HEK293 (cell line): ENCODE measurements around the gene SPTBN1.

Experiments used
- CTCF ChIA-PET: fragments of 350-600 bp; formaldehyde crosslinking; extraction: SDS; loops from one replicate; lab custom pipeline; 2021; ENCODE audit warnings: antibody characterized with exemption; lab: Yijun Ruan, JAX
- POLR2A ChIA-PET: fragments of 300-600 bp; formaldehyde crosslinking; extraction: SDS; loops from one replicate; lab custom pipeline; 2020; ENCODE audit warnings: antibody characterized with exemption, inconsistent platforms; lab: Yijun Ruan, JAX
- H3K27ac ChIP-seq: fragments of 200-500 bp; sonication (Bioruptor generic); 2 replicates; pipeline ENCODE4 v1.5.1; 2014; ENCODE audit warnings: low read depth, low read length, control low read depth, inconsistent platforms; ENCODE audit errors: extremely low read depth
- H3K36me3 ChIP-seq, 2 experiments: fragments of 200-500 bp in 1 of 2; sonication (Bioruptor generic) in 1 of 2; 1 replicate in 1 of 2; 2 replicates in 1 of 2; pipeline ENCODE4 v1.5.1; 2014 to 2017; ENCODE audit warnings: inconsistent platforms in 2 of 2, low read length in 2 of 2; ENCODE audit not compliant: control insufficient read depth in 2 of 2, insufficient read depth in 1 of 2
- H3K4me1 ChIP-seq: fragments of 200-500 bp; sonication (Bioruptor generic); 2 replicates; pipeline ENCODE4 v1.5.1; 2014; ENCODE audit warnings: mild to moderate bottlenecking, low read length, inconsistent platforms; ENCODE audit not compliant: control insufficient read depth, insufficient read depth
- H3K4me3 ChIP-seq: 2 replicates; pipeline ENCODE4 v1.5.1; 2011; ENCODE audit warnings: low read depth, mild to moderate bottlenecking, control low read depth, low read length, moderate library complexity
- H3K9me3 ChIP-seq: fragments of 200-500 bp; sonication (Bioruptor generic); 2 replicates; pipeline ENCODE4 v1.5.1; 2014; ENCODE audit warnings: low read depth, low read length, inconsistent platforms; ENCODE audit not compliant: control insufficient read depth, insufficient read depth
- ELK4 ChIP-seq: IDR thresholded peaks from 2 replicates; pipeline ENCODE4 v1.6.1; 2011; ENCODE audit warnings: mild to moderate bottlenecking, low read depth, low read length, borderline replicate concordance
- KLF10 ChIP-seq: fragments of 450-650 bp; IDR thresholded peaks from 2 replicates; pipeline ENCODE4 v1.5.1; 2018; ENCODE audit warnings: missing biosample characterization, mild to moderate bottlenecking, missing genetic modification characterization
- PRDM1 ChIP-seq: fragments of 450-650 bp; formaldehyde crosslinking; IDR thresholded peaks from 2 replicates; pipeline ENCODE4; 2016; ENCODE audit warnings: missing biosample characterization, missing genetic modification characterization
- PRDM10 ChIP-seq: fragments of 450-650 bp; formaldehyde crosslinking; IDR thresholded peaks from 2 replicates; pipeline ENCODE4 v1.5.1; 2016; ENCODE audit warnings: missing biosample characterization, missing genetic modification characterization
- TRIM28 ChIP-seq: IDR thresholded peaks from 2 replicates; pipeline ENCODE4 v1.6.1; 2011; ENCODE audit warnings: low read length, control low read depth, borderline replicate concordance
- YY2 ChIP-seq: fragments of 450-650 bp; formaldehyde crosslinking; IDR thresholded peaks from 2 replicates; pipeline ENCODE4 v1.5.1; 2016; ENCODE audit warnings: missing biosample characterization, missing genetic modification characterization
- ZBTB8A ChIP-seq: fragments of 450-650 bp; formaldehyde crosslinking; IDR thresholded peaks from 2 replicates; pipeline ENCODE4 v1.5.1; 2016; ENCODE audit warnings: missing biosample characterization, missing genetic modification characterization
- ZFHX2 ChIP-seq: fragments of 450-650 bp; formaldehyde crosslinking; conservative IDR thresholded peaks from 2 replicates; pipeline ENCODE4 v1.5.1; 2016; ENCODE audit warnings: missing biosample characterization, missing genetic modification characterization
- ZIC2 ChIP-seq: fragments of 450-650 bp; formaldehyde crosslinking; IDR thresholded peaks from 2 replicates; pipeline ENCODE4 v1.5.1; 2016; ENCODE audit warnings: missing biosample characterization, missing genetic modification characterization
- ZNF18 ChIP-seq: fragments of 450-650 bp; formaldehyde crosslinking; IDR thresholded peaks from 2 replicates; pipeline ENCODE4 v1.5.1; 2016; ENCODE audit warnings: missing biosample characterization, missing genetic modification characterization
- ZNF184 ChIP-seq: fragments of 450-650 bp; IDR thresholded peaks from 2 replicates; pipeline ENCODE4 v1.5.1; 2018; ENCODE audit warnings: missing biosample characterization, mild to moderate bottlenecking, missing genetic modification characterization
- ZNF239 ChIP-seq: fragments of 450-650 bp; formaldehyde crosslinking; IDR thresholded peaks from 2 replicates; pipeline ENCODE4 v1.5.1; 2016; ENCODE audit warnings: missing biosample characterization, missing genetic modification characterization
- ZNF266 ChIP-seq: fragments of 450-650 bp; formaldehyde crosslinking; IDR thresholded peaks from 2 replicates; pipeline ENCODE4 v1.5.1; 2016; ENCODE audit warnings: missing biosample characterization, missing genetic modification characterization, low read depth
- ZNF302 ChIP-seq: fragments of 450-650 bp; formaldehyde crosslinking; IDR thresholded peaks from 2 replicates; pipeline ENCODE4 v1.5.1; 2016; ENCODE audit warnings: missing biosample characterization, missing genetic modification characterization, low read depth
- ZNF324 ChIP-seq: fragments of 450-650 bp; formaldehyde crosslinking; IDR thresholded peaks from 2 replicates; pipeline ENCODE4 v1.5.1; 2016; ENCODE audit warnings: missing biosample characterization, missing genetic modification characterization
- ZNF426 ChIP-seq: fragments of 450-650 bp; formaldehyde crosslinking; IDR thresholded peaks from 2 replicates; pipeline ENCODE4 v1.5.1; 2017; ENCODE audit warnings: missing biosample characterization, missing genetic modification characterization, mild to moderate bottlenecking, inconsistent platforms, moderate library complexity
- ZNF514 ChIP-seq: fragments of 450-650 bp; formaldehyde crosslinking; IDR thresholded peaks from 2 replicates; pipeline ENCODE4 v1.5.1; 2016; ENCODE audit warnings: missing biosample characterization, missing genetic modification characterization
- ZNF530 ChIP-seq: fragments of 450-650 bp; formaldehyde crosslinking; IDR thresholded peaks from 2 replicates; pipeline ENCODE4 v1.5.1; 2016; ENCODE audit warnings: low read depth, missing biosample characterization, missing genetic modification characterization
- ZNF544 ChIP-seq: fragments of 450-650 bp; formaldehyde crosslinking; IDR thresholded peaks from 2 replicates; pipeline ENCODE4 v1.5.0; 2017; ENCODE audit warnings: missing biosample characterization, missing genetic modification characterization
- ZNF580 ChIP-seq: fragments of 450-650 bp; formaldehyde crosslinking; IDR thresholded peaks from 2 replicates; pipeline ENCODE4 v1.5.1; 2016; ENCODE audit warnings: missing biosample characterization, missing genetic modification characterization
- ZNF596 ChIP-seq: fragments of 450-650 bp; IDR thresholded peaks from 2 replicates; pipeline ENCODE4 v1.5.0; 2018; ENCODE audit warnings: missing biosample characterization, mild to moderate bottlenecking, missing genetic modification characterization, moderate library complexity
- ZNF792 ChIP-seq: fragments of 450-650 bp; formaldehyde crosslinking; IDR thresholded peaks from 2 replicates; pipeline ENCODE4 v1.5.1; 2016; ENCODE audit warnings: missing biosample characterization, missing genetic modification characterization
- ZSCAN16 ChIP-seq: fragments of 450-650 bp; formaldehyde crosslinking; IDR thresholded peaks from 2 replicates; pipeline ENCODE4 v1.5.1; 2016; ENCODE audit warnings: missing biosample characterization, missing genetic modification characterization
- ZSCAN23 ChIP-seq: fragments of 450-650 bp; formaldehyde crosslinking; IDR thresholded peaks from 2 replicates; pipeline ENCODE4 v1.5.1; 2016; ENCODE audit warnings: missing biosample characterization, missing genetic modification characterization
- TF ChIP-seq, protein P1 (sequence below): fragments of 450-650 bp; formaldehyde crosslinking; IDR thresholded peaks from 2 replicates; pipeline ENCODE4 v1.5.1; 2017; ENCODE audit warnings: missing biosample characterization, missing genetic modification characterization

Gene SPTBN1

DNA sequence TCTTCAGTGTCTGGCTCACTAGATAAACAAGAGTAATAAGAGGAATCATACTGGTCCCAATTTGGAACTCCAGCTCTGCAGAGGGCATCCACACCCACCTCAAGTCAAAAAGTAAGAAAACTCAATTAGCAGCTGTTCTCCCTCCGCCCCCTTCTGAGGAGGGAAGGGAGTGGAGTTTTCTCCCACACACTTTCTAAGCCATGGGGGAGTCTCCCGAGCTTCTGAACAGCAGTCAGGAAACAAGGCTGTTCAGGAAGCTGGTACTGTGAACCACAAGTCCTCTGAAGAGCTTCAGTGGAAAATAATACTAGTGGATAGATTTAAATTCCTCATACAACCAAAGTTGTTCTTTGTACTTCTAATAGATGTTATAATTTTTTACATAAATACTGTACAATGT lies 32.9 kb upstream of the SPTBN1 start:
- Histone ChIP-seq H3K4me1 (no peaks in the 10 kb centered on the region), H3K27ac (no peak overlapping the region), H3K9me3 (no peaks in the 10 kb centered on the region), H3K4me3 (no peak overlapping the region), H3K36me3 (no peaks in the 10 kb centered on the region)
- ChIA-PET POLR2A (no interaction called here), CTCF (no interaction called here)
- TF ChIP-seq ZFHX2: peak; percentile 29; the same call in 1 of the 2 replicates
- no peak for TF ChIP-seq ZNF580 (tag by site-specific recombination)
- no peak for TF ChIP-seq ZNF18 (tag by site-specific recombination)
- no peak for TF ChIP-seq PRDM10 (tag by site-specific recombination)
- no peak for TF ChIP-seq ZIC2 (tag by site-specific recombination)
- no peak for TF ChIP-seq TRIM28

DNA sequence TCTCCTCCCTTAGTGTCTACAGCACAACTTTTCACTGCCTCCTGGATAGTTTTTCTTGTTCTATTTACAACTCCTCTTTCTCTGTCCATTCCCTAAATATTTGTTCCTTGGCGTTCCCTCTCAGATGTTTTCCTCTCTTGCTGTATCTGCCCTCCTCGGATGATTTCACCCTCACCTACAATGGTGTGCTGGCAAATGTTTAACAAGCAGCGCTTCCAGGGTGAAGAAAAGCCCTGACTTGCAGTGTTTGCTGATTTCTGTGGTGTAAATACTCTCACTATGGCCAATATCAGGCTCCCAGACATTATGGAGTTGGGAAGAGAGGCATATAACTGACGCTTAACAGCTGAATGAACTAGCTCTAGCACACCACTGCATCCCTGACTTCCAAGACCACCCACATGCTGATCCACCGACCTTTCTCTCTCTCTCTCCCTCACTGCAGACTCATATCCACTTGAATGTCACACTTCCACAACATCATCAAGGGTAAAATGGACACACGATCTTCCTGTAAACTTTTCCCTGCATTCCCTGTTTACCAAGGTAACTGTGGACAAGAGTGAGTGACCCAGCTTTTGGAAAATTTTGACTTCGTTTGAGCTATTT lies 31.5 kb upstream of the SPTBN1 start:
- H3K36me3 ChIP-seq: no peaks in the 10 kb centered on the region
- H3K4me3 ChIP-seq: no peak overlapping the region
- CTCF ChIA-PET: interaction anchor here (0.6 kb wide), 1 partner anchor 1406 kb away, joined by 3 read pairs; no protein-coding TSS in a partner anchor
- H3K27ac ChIP-seq: no peak overlapping the region
- no peaks in the 10 kb centered on the region for H3K4me1 ChIP-seq
- H3K9me3 ChIP-seq: no peaks in the 10 kb centered on the region
- POLR2A ChIA-PET: no interaction called here
- no peak for TF ChIP-seq ZNF324 (tag by site-specific recombination)
- no peak for TF ChIP-seq ZNF266 (tag by site-specific recombination)
- no peak for TF ChIP-seq KLF10 (tag by site-specific recombination)
- TF ChIP-seq ZNF184 (tag by site-specific recombination): no peak
- no peak for TF ChIP-seq ZNF544 (tag by site-specific recombination)
- TF ChIP-seq ZNF792 (tag by site-specific recombination): no peak
- TF ChIP-seq ZNF426 (tag by site-specific recombination): no peak
- TF ChIP-seq, protein P1, sequence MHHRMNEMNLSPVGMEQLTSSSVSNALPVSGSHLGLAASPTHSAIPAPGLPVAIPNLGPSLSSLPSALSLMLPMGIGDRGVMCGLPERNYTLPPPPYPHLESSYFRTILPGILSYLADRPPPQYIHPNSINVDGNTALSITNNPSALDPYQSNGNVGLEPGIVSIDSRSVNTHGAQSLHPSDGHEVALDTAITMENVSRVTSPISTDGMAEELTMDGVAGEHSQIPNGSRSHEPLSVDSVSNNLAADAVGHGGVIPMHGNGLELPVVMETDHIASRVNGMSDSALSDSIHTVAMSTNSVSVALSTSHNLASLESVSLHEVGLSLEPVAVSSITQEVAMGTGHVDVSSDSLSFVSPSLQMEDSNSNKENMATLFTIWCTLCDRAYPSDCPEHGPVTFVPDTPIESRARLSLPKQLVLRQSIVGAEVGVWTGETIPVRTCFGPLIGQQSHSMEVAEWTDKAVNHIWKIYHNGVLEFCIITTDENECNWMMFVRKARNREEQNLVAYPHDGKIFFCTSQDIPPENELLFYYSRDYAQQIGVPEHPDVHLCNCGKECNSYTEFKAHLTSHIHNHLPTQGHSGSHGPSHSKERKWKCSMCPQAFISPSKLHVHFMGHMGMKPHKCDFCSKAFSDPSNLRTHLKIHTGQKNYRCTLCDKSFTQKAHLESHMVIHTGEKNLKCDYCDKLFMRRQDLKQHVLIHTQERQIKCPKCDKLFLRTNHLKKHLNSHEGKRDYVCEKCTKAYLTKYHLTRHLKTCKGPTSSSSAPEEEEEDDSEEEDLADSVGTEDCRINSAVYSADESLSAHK (tag by site-specific recombination): no peak
- no peak for TF ChIP-seq PRDM1 (tag by site-specific recombination)
- no peak for TF ChIP-seq ELK4
- TF ChIP-seq ZNF596 (tag by site-specific recombination): no peak
- TF ChIP-seq ZSCAN23 (tag by site-specific recombination): no peak
- TF ChIP-seq ZBTB8A (tag by site-specific recombination): no peak
- no peak for TF ChIP-seq ZNF530 (tag by site-specific recombination)
- TF ChIP-seq ZNF302 (tag by site-specific recombination): no peak
- TF ChIP-seq ZNF239 (tag by site-specific recombination): no peak
- no peak for TF ChIP-seq ZSCAN16 (tag by site-specific recombination)
- no peak for TF ChIP-seq YY2 (tag by site-specific recombination)
- TF ChIP-seq ZNF514 (tag by site-specific recombination): no peak
